MCF 10A (cell line): ENCODE data around the gene NMNAT1. TPM values are rescaled to one million over a fixed set of nuclear protein-coding genes. Genes with fewer than 3 reads are reported as not detected.
"Not testable (repeated sequence)": the region's sequence is repeated elsewhere in the genome, so short reads cannot be mapped to it uniquely, and the experiment has no call there.

ENCODE experiments used
- BruUV-seq: library from RNA; stranded (reverse); fragments of 400-500 nt; replicated peaks from 2 replicates; lab custom pipeline; 2021; lab: Mats Ljungman, UMichigan
- CTCF ChIA-PET: fragments of 300-600 bp; sonication (Branson Sonifier 250); formaldehyde crosslinking; extraction: SDS; loops from one replicate; lab custom pipeline; 2021; ENCODE audit warnings: antibody characterized with exemption, inconsistent platforms; lab: Yijun Ruan, JAX
- POLR2A ChIA-PET: fragments of 300-600, 350-650 bp; sonication (Branson Sonifier 250); formaldehyde crosslinking; extraction: SDS; loops from one replicate; lab custom pipeline; 2020; ENCODE audit warnings: antibody characterized with exemption, inconsistent platforms; lab: Yijun Ruan, JAX
- DNase-seq: peaks from one replicate; pipeline ENCODE4 v3.0.0-alpha.2; 2018; ENCODE audit not compliant: unreplicated experiment
- H3K27ac Mint-ChIP-seq: one replicate; pipeline ENCODE4 v1.8.0; 2022; ENCODE audit warnings: mild to moderate bottlenecking, low read depth, mixed read lengths; ENCODE audit not compliant: unreplicated experiment
- H3K27me3 Mint-ChIP-seq: one replicate; pipeline ENCODE4 v1.8.0; 2022; ENCODE audit warnings: mixed read lengths; ENCODE audit not compliant: insufficient read depth, unreplicated experiment
- H3K36me3 Mint-ChIP-seq: one replicate; pipeline ENCODE4 v1.8.0; 2022; ENCODE audit warnings: mild to moderate bottlenecking, moderate library complexity, mixed read lengths; ENCODE audit not compliant: insufficient read depth, unreplicated experiment
- H3K4me1 Mint-ChIP-seq: one replicate; pipeline ENCODE4 v1.8.0; 2022; ENCODE audit warnings: mixed read lengths; ENCODE audit not compliant: insufficient read depth, unreplicated experiment
- H3K4me3 Mint-ChIP-seq: one replicate; pipeline ENCODE4 v1.8.0; 2022; ENCODE audit warnings: mild to moderate bottlenecking, moderate library complexity, mixed read lengths; ENCODE audit not compliant: unreplicated experiment
- H3K9me3 Mint-ChIP-seq: one replicate; pipeline ENCODE4 v1.8.0; 2022; ENCODE audit warnings: mixed read lengths; ENCODE audit not compliant: unreplicated experiment
- intact Hi-C: fragments of 100-400 bp; cut with micrococcal nuclease; formaldehyde crosslinking; loops from 2 replicates; pipeline ENCODE4 v1.14.1; 2022
- total RNA-seq: library from RNA; stranded (reverse); gene quantifications from 2 replicates; pipeline ENCODE4 v1.2.3, GENCODE V29; 2022
- TF ChIP-seq, protein P1 (sequence below): fragments of 200-600 bp; IDR thresholded peaks from one replicate; pipeline ENCODE4 v1.8.0; 2022; ENCODE audit warnings: antibody characterized with exemption, mild to moderate bottlenecking; ENCODE audit not compliant: unreplicated experiment

NMNAT1 gene
- total RNA-seq, 1 experiment from 2014 or later: 10.4 TPM

DNA sequence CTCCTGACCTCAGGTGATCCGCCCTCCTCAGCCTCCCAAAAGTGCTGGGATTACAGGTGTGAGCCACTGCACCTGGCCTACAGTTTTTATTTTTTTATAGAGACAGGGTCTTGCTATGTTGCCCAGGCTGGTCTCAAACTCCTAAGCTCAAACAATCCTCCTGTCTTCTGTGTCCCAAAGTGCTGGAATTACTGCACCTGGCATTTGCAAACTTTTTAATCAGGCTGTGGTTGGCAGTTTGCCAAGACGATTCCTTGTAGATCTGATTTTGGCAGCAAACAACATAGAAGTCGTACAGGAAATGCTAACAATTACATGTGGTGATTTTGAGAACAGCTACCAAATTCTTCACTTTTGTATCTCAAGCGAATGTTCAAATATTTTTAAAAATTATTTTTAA, 63.9 kb downstream of the NMNAT1 start:
- ChIA-PET CTCF (no interaction called here), POLR2A (no interaction called here)
- no peaks in the 10 kb centered on the region for H3K9me3 Mint-ChIP-seq
- no TSS peak for BruUV-seq
- H3K36me3 Mint-ChIP-seq: no peaks in the 10 kb centered on the region
- H3K27ac Mint-ChIP-seq: no peak overlapping the region
- intact Hi-C loops: no loop called here
- peak; percentile 22 for DNase-seq
- TF ChIP-seq, protein P1, sequence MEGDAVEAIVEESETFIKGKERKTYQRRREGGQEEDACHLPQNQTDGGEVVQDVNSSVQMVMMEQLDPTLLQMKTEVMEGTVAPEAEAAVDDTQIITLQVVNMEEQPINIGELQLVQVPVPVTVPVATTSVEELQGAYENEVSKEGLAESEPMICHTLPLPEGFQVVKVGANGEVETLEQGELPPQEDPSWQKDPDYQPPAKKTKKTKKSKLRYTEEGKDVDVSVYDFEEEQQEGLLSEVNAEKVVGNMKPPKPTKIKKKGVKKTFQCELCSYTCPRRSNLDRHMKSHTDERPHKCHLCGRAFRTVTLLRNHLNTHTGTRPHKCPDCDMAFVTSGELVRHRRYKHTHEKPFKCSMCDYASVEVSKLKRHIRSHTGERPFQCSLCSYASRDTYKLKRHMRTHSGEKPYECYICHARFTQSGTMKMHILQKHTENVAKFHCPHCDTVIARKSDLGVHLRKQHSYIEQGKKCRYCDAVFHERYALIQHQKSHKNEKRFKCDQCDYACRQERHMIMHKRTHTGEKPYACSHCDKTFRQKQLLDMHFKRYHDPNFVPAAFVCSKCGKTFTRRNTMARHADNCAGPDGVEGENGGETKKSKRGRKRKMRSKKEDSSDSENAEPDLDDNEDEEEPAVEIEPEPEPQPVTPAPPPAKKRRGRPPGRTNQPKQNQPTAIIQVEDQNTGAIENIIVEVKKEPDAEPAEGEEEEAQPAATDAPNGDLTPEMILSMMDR: no peak
- H3K27me3 Mint-ChIP-seq: no peaks in the 10 kb centered on the region
- H3K4me3 Mint-ChIP-seq: no peak overlapping the region
- H3K4me1 Mint-ChIP-seq: no peaks in the 10 kb centered on the region

DNA sequence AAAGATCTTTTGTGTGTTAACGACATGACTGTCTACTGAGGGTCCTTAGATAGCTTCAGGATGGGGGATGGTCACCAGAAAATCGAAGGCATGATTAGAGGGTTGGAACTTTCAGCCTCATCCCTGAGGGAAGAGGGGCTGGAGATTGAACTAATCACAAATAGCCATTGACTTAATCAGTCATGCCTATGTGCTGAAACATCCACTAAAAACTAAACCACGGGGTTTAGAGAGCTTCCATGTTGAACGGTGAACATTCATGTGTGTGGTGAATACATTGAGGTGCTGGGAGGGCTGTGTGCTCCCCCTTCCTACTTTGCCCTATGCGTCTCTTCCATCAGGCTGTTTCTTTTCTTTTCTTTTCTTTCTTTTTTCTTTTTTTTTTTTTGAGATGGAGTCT, 70.7 kb downstream of the NMNAT1 start:
- TF ChIP-seq, protein P1: no peak
- H3K27me3 Mint-ChIP-seq: no peaks in the 10 kb centered on the region
- no TSS peak for BruUV-seq
- H3K36me3 Mint-ChIP-seq: no peaks in the 10 kb centered on the region
- ChIA-PET CTCF (no interaction called here), POLR2A (no interaction called here)
- H3K4me3 Mint-ChIP-seq: no peak overlapping the region
- H3K4me1 Mint-ChIP-seq: no peaks in the 10 kb centered on the region
- no peak overlapping the region for H3K27ac Mint-ChIP-seq
- no peak for DNase-seq
- no peaks in the 10 kb centered on the region for H3K9me3 Mint-ChIP-seq
- intact Hi-C loops: no loop called here

DNA sequence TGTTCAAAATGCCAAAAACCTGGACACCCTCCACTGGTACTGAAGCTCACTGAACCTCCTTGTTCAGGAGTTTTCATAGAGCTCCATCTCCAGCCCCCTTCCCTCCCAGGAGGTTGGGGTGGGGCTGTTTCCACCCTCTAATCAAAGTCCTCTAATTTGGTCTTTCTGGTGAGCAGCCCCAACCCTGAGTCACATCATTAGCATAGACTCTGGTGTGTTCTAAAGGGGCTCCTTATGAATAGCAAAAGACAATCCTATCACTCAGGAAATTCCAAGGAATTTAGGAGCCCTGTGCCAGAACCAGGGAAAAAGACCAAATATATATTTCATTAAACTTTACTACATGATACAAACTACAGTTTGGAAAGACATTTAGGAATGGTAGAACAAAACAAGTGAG, 76.3 kb downstream of the NMNAT1 start:
- intact Hi-C loops: no loop called here
- no peaks in the 10 kb centered on the region for H3K36me3 Mint-ChIP-seq
- ChIA-PET CTCF (interaction anchor here (0.8 kb wide), 1 partner anchor 393 kb away, joined by 3 read pairs; no protein-coding TSS in a partner anchor), POLR2A (no interaction called here)
- no peaks in the 10 kb centered on the region for H3K9me3 Mint-ChIP-seq
- no TSS peak for BruUV-seq
- no peaks in the 10 kb centered on the region for H3K4me1 Mint-ChIP-seq
- no peak overlapping the region for H3K27ac Mint-ChIP-seq
- TF ChIP-seq, protein P1: no peak
- no peak overlapping the region for H3K4me3 Mint-ChIP-seq
- H3K27me3 Mint-ChIP-seq: no peaks in the 10 kb centered on the region
- no peak for DNase-seq

DNA sequence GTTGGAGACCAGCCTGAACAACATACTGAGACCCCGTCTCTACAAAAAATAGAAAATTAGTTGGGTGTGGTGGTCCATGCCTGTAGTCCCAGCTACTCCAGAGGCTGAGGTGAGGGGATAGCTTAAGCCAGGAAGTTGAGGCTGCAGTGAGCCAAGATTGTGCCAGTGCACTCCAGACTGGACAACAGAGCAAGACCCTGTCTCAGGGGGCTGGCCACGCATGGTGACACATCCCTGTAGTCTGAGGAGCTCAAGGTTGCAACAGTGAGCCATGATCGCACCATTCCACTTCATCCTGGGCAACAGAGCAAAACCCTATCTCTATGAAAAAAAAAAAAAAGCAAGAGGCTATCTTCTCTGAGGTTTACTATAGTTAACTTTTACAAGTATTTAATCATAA, 76.8 kb downstream of the NMNAT1 start:
- BruUV-seq: no TSS peak
- no peak for DNase-seq
- CTCF ChIA-PET: interaction anchor here (0.8 kb wide), 1 partner anchor 394 kb away, joined by 3 read pairs; no protein-coding TSS in a partner anchor
- Mint-ChIP-seq H3K4me1 (no peaks in the 10 kb centered on the region), H3K27ac (no peak overlapping the region), H3K27me3 (no peaks in the 10 kb centered on the region), H3K4me3 (no peak overlapping the region), H3K36me3 (no peaks in the 10 kb centered on the region), H3K9me3 (no peaks in the 10 kb centered on the region)
- POLR2A ChIA-PET: no interaction called here
- intact Hi-C loops: no loop called here
- TF ChIP-seq, protein P1: no peak

DNA sequence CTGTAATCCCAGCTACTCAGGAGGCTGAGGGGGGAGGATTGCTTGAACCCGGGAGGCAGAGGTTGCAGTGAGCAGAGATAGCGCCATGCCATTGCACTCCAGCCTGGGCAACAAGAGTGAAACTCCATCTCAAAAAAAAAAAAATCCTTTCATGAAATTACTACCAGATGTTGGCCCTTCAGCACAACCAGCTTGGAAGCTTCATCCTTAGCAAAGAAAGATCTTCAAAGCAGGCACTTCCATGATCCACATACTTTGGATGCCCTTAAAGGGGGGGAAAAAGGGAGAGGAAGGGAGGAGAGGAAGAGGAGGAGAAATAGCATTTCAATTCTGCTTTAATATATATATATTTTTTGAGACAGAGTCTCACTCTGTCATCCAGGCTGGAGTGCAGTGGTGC, 77.4 kb downstream of the NMNAT1 start:
- H3K27ac Mint-ChIP-seq, DNase-seq, intact Hi-C loops, CTCF ChIA-PET, POLR2A ChIA-PET, H3K27me3 Mint-ChIP-seq, H3K4me3 Mint-ChIP-seq, H3K36me3 Mint-ChIP-seq, BruUV-seq, H3K4me1 Mint-ChIP-seq, H3K9me3 Mint-ChIP-seq: not testable (repeated sequence)

DNA sequence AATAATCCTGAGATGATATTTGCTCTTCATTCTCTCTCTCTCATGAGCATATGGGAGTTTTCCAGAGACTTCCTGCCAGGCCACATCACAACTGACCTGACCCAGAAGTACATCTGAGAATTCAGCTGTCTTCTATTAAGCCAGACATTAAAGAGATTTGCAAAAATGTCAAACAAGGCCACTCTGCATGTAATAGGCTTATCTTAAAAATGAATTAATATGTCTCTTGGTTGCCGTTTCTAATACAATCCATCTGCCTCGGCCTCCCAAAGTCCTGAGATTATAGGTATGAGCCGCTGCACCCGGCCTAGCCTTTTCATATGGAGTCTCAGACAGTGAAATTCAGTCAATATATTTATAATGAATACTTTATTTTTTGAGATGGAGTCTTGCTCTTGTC, 78.7 kb downstream of the NMNAT1 start:
- DNase-seq, H3K36me3 Mint-ChIP-seq, H3K9me3 Mint-ChIP-seq, BruUV-seq, H3K27me3 Mint-ChIP-seq, H3K27ac Mint-ChIP-seq, H3K4me3 Mint-ChIP-seq, H3K4me1 Mint-ChIP-seq, intact Hi-C loops: not testable (repeated sequence)
- ChIA-PET POLR2A (interaction anchor here (0.7 kb wide), 1 partner anchor 11 kb away, joined by 3 read pairs; no protein-coding TSS in a partner anchor), CTCF (interaction anchor here (0.7 to 1.0 kb wide), 3 partner anchors 61 to 131 kb away, joined by 3 to 4 read pairs (median 4); no protein-coding TSS in a partner anchor)
